ENCODE data around the gene DONSON. TPM values are rescaled to one million over a fixed set of nuclear protein-coding genes. Genes with fewer than 3 reads are reported as not detected.

DONSON gene
- total and polyA plus RNA-seq, 9 of the 15 experiments (the other 6 are each of a cell fraction or from before 2014, with no cell fraction given), result 26.7 to 124 (median 62.6) TPM

DNA sequence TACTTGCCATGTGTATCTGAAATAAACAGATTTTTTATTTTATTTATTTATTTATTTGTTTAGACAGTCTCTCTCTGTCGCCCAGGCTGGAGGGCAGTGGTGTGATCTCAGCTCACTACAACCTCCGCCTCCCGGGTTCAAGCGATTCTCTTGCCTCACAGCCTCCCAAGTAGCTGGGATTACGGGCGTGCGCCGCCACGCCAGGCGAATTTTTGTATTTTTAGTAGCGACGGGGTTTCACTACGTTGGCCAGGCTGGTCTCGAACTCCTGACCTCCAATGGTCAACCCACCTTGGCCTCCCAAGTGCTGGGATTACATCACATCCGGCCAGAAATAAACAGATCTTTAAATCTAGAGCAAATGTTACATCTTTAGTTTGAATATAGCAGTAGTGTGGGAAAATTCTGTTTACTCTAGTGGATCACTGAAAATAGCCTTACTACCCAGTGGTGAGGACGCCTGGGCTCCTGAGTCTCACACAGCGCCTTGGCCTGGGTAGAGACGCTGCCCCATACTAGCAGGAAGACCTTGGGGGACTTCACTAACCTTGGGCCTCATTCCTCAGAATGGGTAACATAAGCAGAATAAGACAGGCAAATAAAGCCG lies 47.3 kb downstream of the DONSON start (continued):
- TF ChIP-seq, protein P1, sequence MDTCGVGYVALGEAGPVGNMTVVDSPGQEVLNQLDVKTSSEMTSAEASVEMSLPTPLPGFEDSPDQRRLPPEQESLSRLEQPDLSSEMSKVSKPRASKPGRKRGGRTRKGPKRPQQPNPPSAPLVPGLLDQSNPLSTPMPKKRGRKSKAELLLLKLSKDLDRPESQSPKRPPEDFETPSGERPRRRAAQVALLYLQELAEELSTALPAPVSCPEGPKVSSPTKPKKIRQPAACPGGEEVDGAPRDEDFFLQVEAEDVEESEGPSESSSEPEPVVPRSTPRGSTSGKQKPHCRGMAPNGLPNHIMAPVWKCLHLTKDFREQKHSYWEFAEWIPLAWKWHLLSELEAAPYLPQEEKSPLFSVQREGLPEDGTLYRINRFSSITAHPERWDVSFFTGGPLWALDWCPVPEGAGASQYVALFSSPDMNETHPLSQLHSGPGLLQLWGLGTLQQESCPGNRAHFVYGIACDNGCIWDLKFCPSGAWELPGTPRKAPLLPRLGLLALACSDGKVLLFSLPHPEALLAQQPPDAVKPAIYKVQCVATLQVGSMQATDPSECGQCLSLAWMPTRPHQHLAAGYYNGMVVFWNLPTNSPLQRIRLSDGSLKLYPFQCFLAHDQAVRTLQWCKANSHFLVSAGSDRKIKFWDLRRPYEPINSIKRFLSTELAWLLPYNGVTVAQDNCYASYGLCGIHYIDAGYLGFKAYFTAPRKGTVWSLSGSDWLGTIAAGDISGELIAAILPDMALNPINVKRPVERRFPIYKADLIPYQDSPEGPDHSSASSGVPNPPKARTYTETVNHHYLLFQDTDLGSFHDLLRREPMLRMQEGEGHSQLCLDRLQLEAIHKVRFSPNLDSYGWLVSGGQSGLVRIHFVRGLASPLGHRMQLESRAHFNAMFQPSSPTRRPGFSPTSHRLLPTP (IDR thresholded peaks at IDR 0.05; ENCODE audit: borderline replicate concordance, extremely low read depth, insufficient read length), result peak; percentile 75
- TF ChIP-seq ZNF12 (CRISPR knock-in tag; IDR thresholded peaks at IDR 0.05) (no peak), ZNF143 (CRISPR knock-in tag; IDR thresholded peaks at IDR 0.05) (no peak), PURB (CRISPR knock-in tag; IDR thresholded peaks at IDR 0.05; ENCODE audit: low read depth) (no peak), MTA3 (IDR thresholded peaks at IDR 0.05; ENCODE audit: borderline replicate concordance) (no peak), RBFOX2 (IDR thresholded peaks at IDR 0.05; ENCODE audit: low read depth, low read length) (no peak), JUND (IDR thresholded peaks at IDR 0.05; ENCODE audit: borderline replicate concordance, low read depth, low read length) (peak; percentile 49), JUND (tag; IDR thresholded peaks at IDR 0.05; ENCODE audit: borderline replicate concordance, low read depth, low read length) (no peak), ILF3 (IDR thresholded peaks at IDR 0.05; ENCODE audit: borderline replicate concordance) (no peak), ZNF311 (CRISPR knock-in tag; IDR thresholded peaks at IDR 0.05) (no peak), BCOR (IDR thresholded peaks at IDR 0.05) (peak; percentile 91), SMARCA5 (IDR thresholded peaks at IDR 0.05) (peak; percentile 87), ETV6 (IDR thresholded peaks at IDR 0.05; ENCODE audit: borderline replicate concordance in 1 of 2, low read depth in 2 of 2, low read length in 1 of 2) (no peak), ETV6 (CRISPR knock-in tag; IDR thresholded peaks at IDR 0.05; ENCODE audit: borderline replicate concordance) (no peak), KLF16 (IDR thresholded peaks at IDR 0.05) (no peak), RAD21 (CRISPR knock-in tag; conservative IDR thresholded peaks at IDR 0.05 in 1 of 2, IDR thresholded peaks at IDR 0.05 in 1 of 2) (no peak), RFX1 (IDR thresholded peaks at IDR 0.05) (no peak)
- TF ChIP-seq, protein P2, sequence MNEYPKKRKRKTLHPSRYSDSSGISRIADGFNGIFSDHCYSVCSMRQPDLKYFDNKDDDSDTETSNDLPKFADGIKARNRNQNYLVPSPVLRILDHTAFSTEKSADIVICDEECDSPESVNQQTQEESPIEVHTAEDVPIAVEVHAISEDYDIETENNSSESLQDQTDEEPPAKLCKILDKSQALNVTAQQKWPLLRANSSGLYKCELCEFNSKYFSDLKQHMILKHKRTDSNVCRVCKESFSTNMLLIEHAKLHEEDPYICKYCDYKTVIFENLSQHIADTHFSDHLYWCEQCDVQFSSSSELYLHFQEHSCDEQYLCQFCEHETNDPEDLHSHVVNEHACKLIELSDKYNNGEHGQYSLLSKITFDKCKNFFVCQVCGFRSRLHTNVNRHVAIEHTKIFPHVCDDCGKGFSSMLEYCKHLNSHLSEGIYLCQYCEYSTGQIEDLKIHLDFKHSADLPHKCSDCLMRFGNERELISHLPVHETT (CRISPR knock-in tag; conservative IDR thresholded peaks at IDR 0.05 in 1 of 2, IDR thresholded peaks at IDR 0.05 in 1 of 2), result no peak
- TF ChIP-seq, protein P3, sequence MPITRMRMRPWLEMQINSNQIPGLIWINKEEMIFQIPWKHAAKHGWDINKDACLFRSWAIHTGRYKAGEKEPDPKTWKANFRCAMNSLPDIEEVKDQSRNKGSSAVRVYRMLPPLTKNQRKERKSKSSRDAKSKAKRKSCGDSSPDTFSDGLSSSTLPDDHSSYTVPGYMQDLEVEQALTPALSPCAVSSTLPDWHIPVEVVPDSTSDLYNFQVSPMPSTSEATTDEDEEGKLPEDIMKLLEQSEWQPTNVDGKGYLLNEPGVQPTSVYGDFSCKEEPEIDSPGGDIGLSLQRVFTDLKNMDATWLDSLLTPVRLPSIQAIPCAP (CRISPR knock-in tag; IDR thresholded peaks at IDR 0.05; ENCODE audit: borderline replicate concordance), result no peak
- TF ChIP-seq, protein P4, sequence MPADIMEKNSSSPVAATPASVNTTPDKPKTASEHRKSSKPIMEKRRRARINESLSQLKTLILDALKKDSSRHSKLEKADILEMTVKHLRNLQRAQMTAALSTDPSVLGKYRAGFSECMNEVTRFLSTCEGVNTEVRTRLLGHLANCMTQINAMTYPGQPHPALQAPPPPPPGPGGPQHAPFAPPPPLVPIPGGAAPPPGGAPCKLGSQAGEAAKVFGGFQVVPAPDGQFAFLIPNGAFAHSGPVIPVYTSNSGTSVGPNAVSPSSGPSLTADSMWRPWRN (IDR thresholded peaks at IDR 0.05; ENCODE audit: low read depth), result 0 out of 2 replicates have a peak, but pooled peaks have one; percentile 13
- TF ChIP-seq, protein P5, sequence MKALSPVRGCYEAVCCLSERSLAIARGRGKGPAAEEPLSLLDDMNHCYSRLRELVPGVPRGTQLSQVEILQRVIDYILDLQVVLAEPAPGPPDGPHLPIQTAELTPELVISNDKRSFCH (CRISPR knock-in tag; IDR thresholded peaks at IDR 0.05), result no peak; the same call in 1 of the 2 replicates
- TF ChIP-seq, protein P5 (tag; IDR thresholded peaks at IDR 0.05), result no peak
